IMR-90 (cell line): Measurements from ENCODE around the gene RYR2. TPM values are rescaled to one million over a fixed set of nuclear protein-coding genes. Genes with fewer than 3 reads are reported as not detected.

ENCODE experiments used
- ATAC-seq: fragments of 200-7000 bp; cut with Tn5 transposase; 2 replicates; pipeline ENCODE4 v1.9.1; 2020; ENCODE audit warnings: low read depth, mild to moderate bottlenecking, moderate library complexity
- BruUV-seq: library from RNA; stranded (reverse); fragments of 400-500 nt; replicated peaks from 2 replicates; lab custom pipeline; 2021; lab: Mats Ljungman, UMichigan
- CTCF ChIA-PET: fragments of 300-600 bp; formaldehyde crosslinking; extraction: SDS; loops from one replicate; lab custom pipeline; 2021; ENCODE audit warnings: antibody characterized with exemption; lab: Yijun Ruan, JAX
- POLR2A ChIA-PET: fragments of 300-600 bp; sonication (Branson Sonifier 250); formaldehyde crosslinking; loops from one replicate; lab custom pipeline; 2022; ENCODE audit warnings: antibody characterized with exemption; ENCODE audit not compliant: unreplicated experiment; lab: Charles Lee
- DNase-seq: peaks from one replicate; pipeline ENCODE4 v3.0.0; 2013
- H2AFZ ChIP-seq: replicated peaks from 2 replicates; pipeline ENCODE3; 2013; ENCODE audit warnings: low read length, mild to moderate bottlenecking; ENCODE audit not compliant: poor library complexity
- H2AK5ac ChIP-seq: 2 replicates; pipeline ENCODE4 v1.6.1; 2013; ENCODE audit warnings: low read depth, low read length, inconsistent platforms
- H2AK9ac ChIP-seq: replicated peaks from 2 replicates; pipeline ENCODE3; 2013; ENCODE audit warnings: mild to moderate bottlenecking, low read depth, low read length, moderate library complexity; ENCODE audit not compliant: poor library complexity
- H2BK120ac ChIP-seq: 2 replicates; pipeline ENCODE4 v1.6.1; 2013; ENCODE audit warnings: low read depth, low read length, inconsistent platforms
- H2BK15ac ChIP-seq: 3 replicates; pipeline ENCODE4 v1.6.1; 2013; ENCODE audit warnings: low read depth, low read length, inconsistent platforms
- H2BK20ac ChIP-seq: 2 replicates; pipeline ENCODE4 v1.6.1; 2013; ENCODE audit warnings: low read depth, mild to moderate bottlenecking, inconsistent platforms, low read length, moderate library complexity
- H2BK5ac ChIP-seq: 2 replicates; pipeline ENCODE4 v1.6.1; 2013; ENCODE audit warnings: mild to moderate bottlenecking, low read depth, low read length, inconsistent platforms; ENCODE audit not compliant: poor library complexity, severe bottlenecking
- H3K14ac ChIP-seq: replicated peaks from 2 replicates; pipeline ENCODE4 v1.6.1; 2013; ENCODE audit warnings: low read depth, low read length, inconsistent platforms
- H3K18ac ChIP-seq: 2 replicates; pipeline ENCODE4 v1.6.1; 2013; ENCODE audit warnings: low read depth, low read length, control low read depth
- H3K23ac ChIP-seq: 2 replicates; pipeline ENCODE4 v1.6.1; 2013; ENCODE audit warnings: low read depth, low read length, inconsistent platforms
- H3K27ac ChIP-seq: 2 replicates; pipeline ENCODE4 v1.5.1; 2013; ENCODE audit warnings: mild to moderate bottlenecking, control low read depth, low read length; ENCODE audit not compliant: insufficient read depth
- H3K27me3 ChIP-seq: 2 replicates; pipeline ENCODE4 v1.6.1; 2013; ENCODE audit warnings: low read length; ENCODE audit not compliant: control insufficient read depth, insufficient read depth
- H3K36me3 ChIP-seq: 2 replicates; pipeline ENCODE4 v1.6.1; 2013; ENCODE audit warnings: low read length, mixed read lengths; ENCODE audit not compliant: control insufficient read depth, insufficient read depth
- H3K4ac ChIP-seq: 2 replicates; pipeline ENCODE4 v1.6.1; 2013; ENCODE audit warnings: low read depth, low read length, inconsistent platforms
- H3K4me1 ChIP-seq: 2 replicates; pipeline ENCODE4 v1.6.1; 2013; ENCODE audit warnings: low read length, mixed read lengths; ENCODE audit not compliant: control insufficient read depth, insufficient read depth
- H3K4me2 ChIP-seq: 2 replicates; pipeline ENCODE4 v1.6.1; 2013; ENCODE audit warnings: low read depth, mild to moderate bottlenecking, control low read depth, low read length, moderate library complexity
- H3K4me3 ChIP-seq: 2 replicates; pipeline ENCODE4 v1.5.1; 2013; ENCODE audit warnings: low read depth, mild to moderate bottlenecking, control low read depth, low read length, moderate library complexity; ENCODE audit not compliant: insufficient read depth
- H3K56ac ChIP-seq: 2 replicates; pipeline ENCODE4 v1.6.1; 2013; ENCODE audit warnings: low read length, inconsistent platforms; ENCODE audit not compliant: insufficient read depth; ENCODE audit errors: extremely low read depth
- H3K79me1 ChIP-seq, 2 experiments: 2 replicates each; pipeline ENCODE4 v1.6.1; 2013; ENCODE audit warnings: low read length in 2 of 2, inconsistent platforms in 1 of 2, low read depth in 1 of 2
- H3K9ac ChIP-seq: 2 replicates; pipeline ENCODE4 v1.6.1; 2013; ENCODE audit warnings: low read depth, low read length, control low read depth
- H3K9me1 ChIP-seq: 2 replicates; pipeline ENCODE4 v1.6.1; 2013; ENCODE audit warnings: low read length, inconsistent platforms; ENCODE audit not compliant: insufficient read depth
- H3K9me3 ChIP-seq: 2 replicates; pipeline ENCODE4 v1.6.1; 2013; ENCODE audit warnings: low read length; ENCODE audit not compliant: control insufficient read depth, insufficient read depth
- H4K20me1 ChIP-seq: 2 replicates; pipeline ENCODE4 v1.6.1; 2013; ENCODE audit warnings: low read length, inconsistent platforms; ENCODE audit not compliant: insufficient read depth
- H4K5ac ChIP-seq: 2 replicates; pipeline ENCODE4 v1.6.1; 2013; ENCODE audit warnings: mild to moderate bottlenecking, low read depth, low read length, control low read depth
- H4K8ac ChIP-seq, 2 experiments: 2 replicates each; pipeline ENCODE4 v1.6.1; 2013; ENCODE audit warnings: low read depth in 2 of 2, low read length in 2 of 2, control low read depth in 1 of 2, inconsistent platforms in 1 of 2
- H4K91ac ChIP-seq: 2 replicates; pipeline ENCODE4 v1.6.1; 2013; ENCODE audit warnings: low read depth, low read length, inconsistent platforms; ENCODE audit not compliant: insufficient read depth
- BHLHE40 ChIP-seq: fragments of 150-350 bp; IDR thresholded peaks from 2 replicates; pipeline ENCODE4 v1.6.1; 2016; ENCODE audit warnings: mild to moderate bottlenecking, low read depth, low read length
- CEBPB ChIP-seq: IDR thresholded peaks from 2 replicates; pipeline ENCODE4 v1.6.1; 2012; ENCODE audit warnings: low read depth, low read length, improper control_type of control experiment
- FOS ChIP-seq: fragments of 150-350 bp; IDR thresholded peaks from 2 replicates; pipeline ENCODE4 v1.6.1; 2016; ENCODE audit warnings: low read depth, low read length
- MAFK ChIP-seq: IDR thresholded peaks from 2 replicates; pipeline ENCODE4 v1.6.1; 2012; ENCODE audit warnings: low read depth, low read length, improper control_type of control experiment
- MAZ ChIP-seq: IDR thresholded peaks from 2 replicates; pipeline ENCODE4 v1.6.1; 2012; ENCODE audit warnings: low read depth, mild to moderate bottlenecking, low read length, improper control_type of control experiment, moderate library complexity, borderline replicate concordance
- MXI1 ChIP-seq: IDR thresholded peaks from 2 replicates; pipeline ENCODE4 v1.6.1; 2012; ENCODE audit warnings: low read depth, mild to moderate bottlenecking, low read length, moderate library complexity, borderline replicate concordance
- NFE2L2 ChIP-seq: fragments of 150-350 bp; IDR thresholded peaks from 2 replicates; pipeline ENCODE4 v1.6.1; 2016; ENCODE audit warnings: low read depth, mild to moderate bottlenecking, low read length
- POLR2A ChIP-seq: IDR thresholded peaks from 2 replicates; pipeline ENCODE4 v1.6.1; 2012; ENCODE audit warnings: mild to moderate bottlenecking, low read depth, low read length
- RAD21 ChIP-seq: IDR thresholded peaks from 2 replicates; pipeline ENCODE4 v1.6.1; 2012; ENCODE audit warnings: low read length, improper control_type of control experiment
- RCOR1 ChIP-seq: IDR thresholded peaks from 2 replicates; pipeline ENCODE4 v1.6.1; 2012; ENCODE audit warnings: mild to moderate bottlenecking, low read length, improper control_type of control experiment; ENCODE audit not compliant: insufficient replicate concordance
- RFX5 ChIP-seq: IDR thresholded peaks from 2 replicates; pipeline ENCODE4 v1.8.0; 2012; ENCODE audit warnings: low read depth, mild to moderate bottlenecking, low read length, moderate library complexity
- SMC3 ChIP-seq: fragments of 150-350 bp; IDR thresholded peaks from 2 replicates; pipeline ENCODE4 v1.6.1; 2016; ENCODE audit warnings: low read depth, mild to moderate bottlenecking, antibody characterized with exemption, low read length, moderate library complexity
- WGBS, 2 experiments: methylation state at CpG; one replicate each; pipeline versions ENCODE4 v1.1.5 to v1.1.7; 2013; ENCODE audit warnings: missing lambda C conversion rate in 2 of 2; ENCODE audit not compliant: insufficient read length in 1 of 2; ENCODE audit errors: extremely low coverage in 2 of 2; 5-methylcytosine and 5-hydroxymethylcytosine counted together
- dilution Hi-C: fragments of 300-500 bp; cut with HindIII; formaldehyde crosslinking; loops from one replicate; pipeline ENCODE4 v1.14.3; 2018; ENCODE audit warnings: low sequenced_read_pairs; ENCODE audit not compliant: unreplicated experiment
- in situ Hi-C: fragments of 300-500 bp; cut with MboI; formaldehyde crosslinking; loops from 3 replicates; pipeline ENCODE4 v1.14.3; 2019; ENCODE audit warnings: low sequenced_read_pairs, inconsistent platforms, mixed read lengths
- intact Hi-C: fragments of 100-400 bp; cut with micrococcal nuclease; formaldehyde crosslinking; loops from 2 replicates; pipeline ENCODE4 v1.10.0; 2022
- polyA plus RNA-seq, 3 experiments: library from polyadenylated mRNA; depleted of rRNA; stranded (reverse); fragments of >200 nt; gene quantifications; 2 replicates each; pipeline ENCODE4 v1.2.3, GENCODE V29; 2012; ENCODE audit warnings: low replicate concordance in 1 of 3
- total RNA-seq: library from RNA; depleted of rRNA; stranded (reverse); fragments of >200 nt; gene quantifications from 2 replicates; pipeline ENCODE4 v1.2.3, GENCODE V29; 2012

Gene RYR2
- total and polyA plus RNA-seq, 2 of the 4 experiments (the other 2 are of a cell fraction): not detected

DNA sequence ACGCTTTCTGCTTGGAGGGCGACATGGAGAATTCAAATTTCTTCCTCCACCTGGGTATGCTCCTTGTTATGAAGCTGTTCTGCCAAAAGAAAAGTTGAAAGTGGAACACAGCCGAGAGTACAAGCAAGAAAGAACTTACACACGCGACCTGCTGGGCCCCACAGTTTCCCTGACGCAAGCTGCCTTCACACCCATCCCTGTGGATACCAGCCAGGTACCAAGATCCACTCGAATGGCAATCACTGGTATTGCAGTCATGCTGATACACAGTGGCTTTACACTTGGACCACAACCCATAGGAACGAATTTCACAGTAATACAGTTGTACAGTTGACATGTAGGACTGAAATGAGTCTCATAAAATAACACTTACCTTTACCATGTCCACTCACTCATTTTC is 461.3 kb downstream of the RYR2 start:
- no CpG with 5 or more reads among the region's 8 CpGs for WGBS, 2 experiments
- no peak overlapping the region for H2BK20ac ChIP-seq
- H4K5ac ChIP-seq: no peak overlapping the region
- no peak overlapping the region for H3K23ac ChIP-seq
- BruUV-seq: no TSS peak
- H4K8ac ChIP-seq: no peak overlapping the region
- H4K20me1 ChIP-seq: no peaks in the 10 kb centered on the region
- H2AK9ac ChIP-seq: no peak overlapping the region
- H3K14ac ChIP-seq: no peak overlapping the region
- no peaks in the 10 kb centered on the region for H3K79me1 ChIP-seq
- H4K91ac ChIP-seq: no peak overlapping the region
- no peak overlapping the region for H3K4ac ChIP-seq
- ChIA-PET CTCF (no interaction called here), POLR2A (no interaction called here)
- H3K9me1 ChIP-seq: no peaks in the 10 kb centered on the region
- H3K18ac ChIP-seq: no peak overlapping the region
- DNase-seq (no peak), ATAC-seq (no peak)
- no peak overlapping the region for H3K4me3 ChIP-seq
- TF ChIP-seq RCOR1 (no peak), CEBPB (no peak), MAZ (no peak), RFX5 (no peak), SMC3 (no peak), POLR2A (no peak), RAD21 (no peak), MAFK (no peak), BHLHE40 (no peak), FOS (no peak), NFE2L2 (no peak), MXI1 (no peak)
- no peak overlapping the region for H2BK15ac ChIP-seq
- H3K36me3 ChIP-seq: no peaks in the 10 kb centered on the region
- no peak overlapping the region for H2AFZ ChIP-seq
- no peak overlapping the region for H3K27ac ChIP-seq
- no peak overlapping the region for H3K56ac ChIP-seq
- dilution Hi-C loops: no loop called here
- H3K27me3 ChIP-seq: no peaks in the 10 kb centered on the region
- no peak overlapping the region for H2BK120ac ChIP-seq
- no peak overlapping the region for H2AK5ac ChIP-seq
- no peak overlapping the region for H3K9ac ChIP-seq
- H3K4me1 ChIP-seq: no peaks in the 10 kb centered on the region
- intact Hi-C loops: no loop called here
- in situ Hi-C loops: no loop called here
- H3K4me2 ChIP-seq: no peak overlapping the region
- H3K9me3 ChIP-seq: peaks cover 13% of the 10 kb centered on the region
- H2BK5ac ChIP-seq: no peak overlapping the region
